ENCODE measurements around the gene LTBP3.

Gene LTBP3

DNA sequence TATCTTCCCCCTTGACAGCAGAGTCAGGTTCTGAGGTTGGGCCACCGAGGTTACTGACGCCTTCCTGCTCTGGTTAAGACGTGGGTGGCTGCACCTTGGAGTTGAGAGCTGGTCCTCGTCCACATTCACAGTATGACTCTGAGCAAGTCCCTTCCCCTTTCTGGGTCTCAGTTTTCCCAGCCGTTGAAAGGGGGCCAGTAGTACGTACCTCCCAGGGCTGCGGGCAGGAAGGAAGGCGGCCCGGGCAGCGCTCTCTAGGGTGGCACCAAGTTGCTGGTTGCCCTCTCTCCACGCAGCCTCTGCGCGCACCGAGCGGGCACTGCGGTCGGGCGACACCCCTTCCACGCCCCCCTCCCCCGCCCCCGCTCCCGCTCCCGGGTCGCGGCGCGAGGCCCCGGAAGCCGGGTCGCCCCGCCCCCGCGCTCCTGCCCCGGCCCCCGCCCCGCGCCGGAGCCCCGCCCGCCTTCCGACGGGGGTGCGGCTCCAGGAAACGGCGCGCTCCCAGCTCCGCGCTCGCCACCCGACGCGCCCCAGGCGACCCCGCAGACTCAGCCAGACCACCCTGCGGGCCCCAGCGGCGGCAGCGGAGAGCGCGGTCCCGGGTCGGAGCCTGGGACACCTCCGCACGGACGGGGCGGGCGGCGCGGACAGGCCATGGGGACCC is 17.5 kb upstream of the LTBP3 start, which contains the start of gene EHBP1L1:
TSS of gene EHBP1L1 (plus strand) at position 486 of the 664 bp plus-strand sequence. CDS start 250 bp downstream, outside the sequence.
- Histone ChIP-seq H3K4me3 (peak within 1 kb of the TSS; percentile 98), H3K36me3 (ENCODE audit: insufficient read depth, low read length) (no peaks in the 10 kb centered on the region), H3K9ac (ENCODE audit: insufficient read length) (peak within 1 kb of the TSS; percentile 82), H3K9me3 (ENCODE audit: low read depth, low read length) (no peaks in the 10 kb centered on the region), H3K27ac (peak within 1 kb of the TSS; percentile 50; the same call in 1 of the 2 replicates)
- peak; percentile 44; the same call in 1 of the 2 replicates for TF ChIP-seq POLR2AphosphoS5 (IDR thresholded peaks at IDR 0.05; ENCODE audit: borderline replicate concordance, low read depth, low read length)
- TF ChIP-seq FOXP2 (optimal IDR thresholded peaks at IDR 0.05; ENCODE audit: control extremely low read depth, extremely low read length, insufficient read depth) = no peak
- no peak for TF ChIP-seq EZH2 (IDR thresholded peaks at IDR 0.05)
- DNase-seq (ENCODE audit: low read depth, low spot score) = no peak

DNA sequence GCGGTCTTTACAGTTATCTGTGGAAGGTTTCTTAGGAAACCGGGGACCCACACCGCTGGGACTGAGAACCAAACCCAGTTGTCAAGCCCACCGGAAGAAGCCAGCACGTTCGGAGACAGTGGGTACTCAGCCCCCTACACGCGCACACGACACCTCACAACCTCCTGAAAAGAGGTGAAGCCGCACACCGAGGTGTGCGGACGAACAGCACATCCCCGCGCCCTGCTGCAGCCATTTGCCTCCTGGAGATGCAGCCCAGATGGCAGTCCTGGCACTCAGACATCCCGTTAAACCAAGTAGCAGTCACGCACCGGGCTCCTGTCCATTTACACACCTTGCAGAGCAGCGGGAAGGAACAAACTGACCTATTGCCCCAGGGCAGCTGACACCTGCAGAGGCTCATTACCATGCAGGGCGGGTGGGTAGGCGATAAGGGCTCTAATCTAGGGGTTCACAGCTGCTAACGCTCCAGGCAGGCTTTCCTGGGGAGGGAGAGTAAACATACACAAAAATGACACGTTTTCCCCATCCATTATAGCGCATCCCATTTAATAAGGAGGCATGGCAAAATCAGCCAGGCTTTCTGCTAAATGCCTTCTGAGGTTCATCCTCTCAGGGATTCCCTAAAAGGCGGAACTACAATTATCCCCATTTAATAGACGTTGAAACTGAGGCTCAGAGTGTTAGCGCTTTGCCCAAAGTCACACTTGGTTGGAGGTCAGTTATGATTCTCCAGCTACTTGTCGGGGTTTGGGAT is 16.8 kb upstream of the LTBP3 start:
- DNase-seq (ENCODE audit: low read depth, low spot score) = no peak
- Histone ChIP-seq H3K9me3 (ENCODE audit: low read depth, low read length) (no peaks in the 10 kb centered on the region), H3K27ac (peak overlapping the region; percentile 50; the same call in 1 of the 2 replicates), H3K9ac (ENCODE audit: insufficient read length) (no peak overlapping the region), H3K36me3 (ENCODE audit: insufficient read depth, low read length) (no peaks in the 10 kb centered on the region), H3K4me3 (peak overlapping the region; percentile 98)
- TF ChIP-seq FOXP2 (optimal IDR thresholded peaks at IDR 0.05; ENCODE audit: control extremely low read depth, extremely low read length, insufficient read depth) = no peak
- TF ChIP-seq POLR2AphosphoS5 (IDR thresholded peaks at IDR 0.05; ENCODE audit: borderline replicate concordance, low read depth, low read length) = peak; percentile 15; the same call in 1 of the 2 replicates
- TF ChIP-seq EZH2 (IDR thresholded peaks at IDR 0.05) = no peak

DNA sequence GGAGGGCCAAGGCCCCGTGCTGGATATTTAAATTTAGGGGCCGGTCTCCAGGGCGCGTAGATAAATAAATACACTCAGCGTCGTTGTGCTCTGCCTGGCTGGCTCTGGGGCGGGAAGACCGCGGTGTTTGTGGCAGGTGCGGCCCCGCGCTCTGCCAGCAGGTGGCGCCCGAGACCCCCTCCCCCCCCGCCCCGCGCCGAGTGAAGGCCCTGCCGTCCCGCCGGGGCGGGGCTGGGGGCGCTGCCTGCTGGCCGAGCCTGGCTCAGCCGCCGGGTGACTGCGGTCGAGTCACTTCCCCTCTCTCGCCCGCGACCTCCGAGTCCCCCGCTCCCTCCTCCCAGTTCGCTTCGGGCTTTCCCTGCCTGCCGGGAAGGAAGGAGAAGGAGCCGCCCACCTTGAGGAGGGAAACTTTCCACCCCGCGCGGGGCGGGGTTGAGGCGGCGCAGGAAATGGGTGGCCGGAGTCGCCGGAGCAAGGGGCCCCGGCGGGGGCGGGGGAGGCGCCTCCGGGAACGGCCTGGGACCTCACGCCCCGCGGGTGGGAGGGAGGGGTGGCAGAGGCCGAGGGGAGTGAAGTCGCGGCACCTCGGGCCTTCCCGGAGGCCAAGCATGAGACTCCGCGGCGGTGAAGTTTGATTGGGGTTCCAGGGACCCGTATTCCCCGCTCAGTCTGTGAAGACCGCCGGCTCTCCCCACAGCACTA is 16.1 kb upstream of the LTBP3 start:
- Histone ChIP-seq H3K4me3 (peak overlapping the region; percentile 98), H3K27ac (peak overlapping the region; percentile 50; the same call in 1 of the 2 replicates), H3K36me3 (ENCODE audit: insufficient read depth, low read length) (no peaks in the 10 kb centered on the region), H3K9me3 (ENCODE audit: low read depth, low read length) (no peaks in the 10 kb centered on the region), H3K9ac (ENCODE audit: insufficient read length) (peak overlapping the region; percentile 47)
- TF ChIP-seq POLR2AphosphoS5 (IDR thresholded peaks at IDR 0.05; ENCODE audit: borderline replicate concordance, low read depth, low read length) (peak; percentile 25; the same call in 1 of the 2 replicates), EZH2 (IDR thresholded peaks at IDR 0.05) (no peak)
- DNase-seq (ENCODE audit: low read depth, low spot score) = no peak

DNA sequence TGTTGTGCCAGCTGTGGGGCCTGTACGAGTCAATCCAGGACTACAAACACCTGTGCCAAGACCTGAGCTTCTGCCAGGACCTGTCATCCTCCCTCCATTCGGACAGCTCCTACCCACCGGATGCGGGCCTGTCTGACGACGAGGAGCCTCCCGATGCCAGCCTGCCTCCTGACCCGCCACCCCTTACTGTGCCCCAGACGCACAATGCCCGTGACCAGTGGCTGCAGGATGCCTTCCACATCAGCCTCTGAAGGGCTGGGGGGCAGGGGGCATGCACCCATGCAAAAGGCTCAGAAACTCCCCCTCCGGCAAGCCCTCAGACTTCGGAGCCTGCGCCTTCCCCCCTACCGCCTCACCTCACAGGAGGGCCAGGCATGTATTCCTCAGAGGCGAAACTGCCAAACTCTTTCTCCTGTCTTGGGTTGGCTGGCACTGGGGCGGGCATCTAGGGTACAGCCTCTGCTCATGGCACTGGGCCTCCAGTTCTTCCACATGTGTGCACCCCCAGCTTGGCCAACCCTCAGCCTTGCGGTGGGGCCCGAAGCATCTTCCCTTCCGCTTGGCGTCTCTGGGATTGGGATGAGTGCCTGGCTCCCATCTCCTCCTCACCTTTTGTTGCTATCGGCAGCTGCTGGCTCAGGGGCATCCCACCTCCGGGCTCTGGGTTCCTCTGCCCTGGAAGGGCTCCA is 15.4 kb upstream of the LTBP3 start:
- Histone ChIP-seq H3K27ac (peak overlapping the region; percentile 50; the same call in 1 of the 2 replicates), H3K36me3 (ENCODE audit: insufficient read depth, low read length) (peaks cover 3% of the 10 kb centered on the region; the same call in 1 of the 2 replicates), H3K4me3 (peak overlapping the region; percentile 98), H3K9me3 (ENCODE audit: low read depth, low read length) (no peaks in the 10 kb centered on the region), H3K9ac (ENCODE audit: insufficient read length) (peak overlapping the region; percentile 78)
- DNase-seq (ENCODE audit: low read depth, low spot score) = no peak
- TF ChIP-seq POLR2AphosphoS5 (IDR thresholded peaks at IDR 0.05; ENCODE audit: borderline replicate concordance, low read depth, low read length) (no peak), EZH2 (IDR thresholded peaks at IDR 0.05) (no peak), FOXP2 (optimal IDR thresholded peaks at IDR 0.05; ENCODE audit: control extremely low read depth, extremely low read length, insufficient read depth) (no peak)

DNA sequence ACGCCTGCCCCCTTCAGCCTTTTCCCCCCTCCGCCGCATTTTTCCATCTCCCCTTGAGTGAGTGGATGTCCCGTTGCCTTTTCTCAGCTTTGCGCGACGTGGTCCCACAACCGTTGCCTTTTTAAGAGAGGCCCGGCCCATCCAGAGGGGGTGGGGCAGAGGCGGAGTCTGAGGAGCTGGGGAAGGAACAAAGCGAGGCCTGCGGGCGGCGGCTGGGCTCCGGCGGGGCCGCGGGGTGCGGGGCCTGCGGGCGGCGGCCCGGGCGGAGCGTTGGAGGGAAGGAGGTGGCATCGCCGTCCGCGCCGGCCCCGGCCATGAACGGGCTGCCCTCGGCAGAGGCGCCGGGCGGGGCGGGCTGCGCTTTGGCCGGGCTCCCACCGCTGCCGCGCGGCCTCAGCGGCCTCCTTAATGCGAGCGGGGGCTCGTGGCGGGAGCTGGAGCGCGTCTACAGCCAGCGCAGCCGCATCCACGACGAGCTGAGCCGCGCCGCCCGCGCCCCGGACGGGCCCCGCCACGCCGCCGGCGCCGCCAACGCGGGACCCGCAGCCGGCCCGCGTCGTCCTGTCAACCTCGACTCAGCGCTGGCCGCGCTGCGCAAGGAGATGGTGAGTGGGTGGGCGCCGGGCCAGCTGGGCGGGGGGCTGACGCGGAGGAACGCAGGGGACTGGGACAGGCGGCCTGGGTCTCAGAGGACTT is 14.3 kb upstream of the LTBP3 start, which contains the start of gene FAM89B:
TSS of gene FAM89B (plus strand) at position 183 of the 696 bp plus-strand sequence. CDS start at position 315, 132 bp downstream.
- peak; percentile 46; the same call in 1 of the 2 replicates for TF ChIP-seq POLR2AphosphoS5 (IDR thresholded peaks at IDR 0.05; ENCODE audit: borderline replicate concordance, low read depth, low read length)
- no peak for TF ChIP-seq EZH2 (IDR thresholded peaks at IDR 0.05)
- Histone ChIP-seq H3K9ac (ENCODE audit: insufficient read length) (peak within 1 kb of the TSS; percentile 78), H3K27ac (0 out of 2 replicates have a peak within 1 kb of the TSS, but pooled peaks have one; percentile 30), H3K4me3 (peak within 1 kb of the TSS; percentile 98), H3K9me3 (ENCODE audit: low read depth, low read length) (no peaks in the 10 kb centered on the region), H3K36me3 (ENCODE audit: insufficient read depth, low read length) (peaks cover 4% of the 10 kb centered on the region; the same call in 1 of the 2 replicates)
- no peak for DNase-seq (ENCODE audit: low read depth, low spot score)

DNA sequence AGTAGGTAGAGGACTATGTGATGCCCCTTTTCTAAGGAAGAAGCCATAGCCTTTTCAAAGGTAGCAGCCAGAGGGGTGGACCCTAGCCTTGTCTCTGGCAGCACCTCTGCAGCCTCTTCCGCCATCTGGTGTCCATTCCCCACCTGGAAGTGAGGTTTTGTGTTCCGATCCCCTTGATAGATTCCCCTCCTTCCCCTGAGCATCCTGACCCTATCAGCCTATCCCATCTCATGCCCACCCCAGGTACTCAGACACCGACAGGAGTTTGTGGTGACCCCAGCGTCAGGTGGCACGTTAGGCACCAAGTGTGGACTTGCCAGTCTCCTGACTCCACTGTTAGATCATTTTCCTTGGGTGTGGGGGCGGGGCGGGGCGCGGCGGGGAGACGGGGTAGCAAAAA is 13.8 kb upstream of the LTBP3 start:
- no peak for DNase-seq (ENCODE audit: low read depth, low spot score)
- Histone ChIP-seq H3K4me3 (peak overlapping the region; percentile 98), H3K9me3 (ENCODE audit: low read depth, low read length) (no peaks in the 10 kb centered on the region), H3K27ac (0 out of 2 replicates have a peak overlapping the region, but pooled peaks have one; percentile 30), H3K36me3 (ENCODE audit: insufficient read depth, low read length) (peaks cover 4% of the 10 kb centered on the region; the same call in 1 of the 2 replicates), H3K9ac (ENCODE audit: insufficient read length) (no peak overlapping the region)
- TF ChIP-seq FOXP2 (optimal IDR thresholded peaks at IDR 0.05; ENCODE audit: control extremely low read depth, extremely low read length, insufficient read depth) (no peak), POLR2AphosphoS5 (IDR thresholded peaks at IDR 0.05; ENCODE audit: borderline replicate concordance, low read depth, low read length) (no peak)

DNA sequence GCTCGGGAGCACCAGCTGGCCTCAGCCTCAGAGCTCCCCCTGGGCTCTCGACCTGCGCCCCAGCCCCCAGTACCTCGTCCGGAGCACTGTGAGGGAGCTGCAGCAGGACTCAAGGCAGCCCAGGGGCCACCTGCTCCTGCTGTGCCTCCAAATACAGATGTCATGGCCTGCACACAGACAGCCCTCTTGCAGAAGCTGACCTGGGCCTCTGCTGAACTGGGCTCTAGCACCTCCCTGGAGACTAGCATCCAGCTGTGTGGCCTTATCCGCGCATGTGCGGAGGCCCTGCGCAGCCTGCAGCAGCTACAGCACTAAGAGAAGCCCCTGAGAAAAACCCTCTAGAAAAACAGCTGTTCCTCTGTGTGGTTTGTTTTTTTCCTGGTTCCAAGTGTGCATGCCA is 13.3 kb upstream of the LTBP3 start:
- no peak overlapping the region for H3K9ac ChIP-seq (ENCODE audit: insufficient read length)
- peak overlapping the region; percentile 98 for H3K4me3 ChIP-seq
- H3K9me3 ChIP-seq (ENCODE audit: low read depth, low read length) = no peaks in the 10 kb centered on the region
- H3K27ac ChIP-seq = no peak overlapping the region
- peaks cover 4% of the 10 kb centered on the region; the same call in 1 of the 2 replicates for H3K36me3 ChIP-seq (ENCODE audit: insufficient read depth, low read length)
- no peak for DNase-seq (ENCODE audit: low read depth, low spot score)
- TF ChIP-seq EZH2 (IDR thresholded peaks at IDR 0.05) (no peak), POLR2AphosphoS5 (IDR thresholded peaks at IDR 0.05; ENCODE audit: borderline replicate concordance, low read depth, low read length) (no peak), FOXP2 (optimal IDR thresholded peaks at IDR 0.05; ENCODE audit: control extremely low read depth, extremely low read length, insufficient read depth) (no peak)

All from SK-N-MC (cell line).